HG03342 (cell line): ENCODE measurements around the gene SERPINB2.

Source experiments
- ATAC-seq: cut with Tn5 transposase; IDR thresholded peaks from one replicate; pipeline ENCODE4 v1.9.1; 2021; ENCODE audit warnings: mild to moderate bottlenecking, moderate library complexity; ENCODE audit not compliant: unreplicated experiment

The SERPINB2 gene, protein sequence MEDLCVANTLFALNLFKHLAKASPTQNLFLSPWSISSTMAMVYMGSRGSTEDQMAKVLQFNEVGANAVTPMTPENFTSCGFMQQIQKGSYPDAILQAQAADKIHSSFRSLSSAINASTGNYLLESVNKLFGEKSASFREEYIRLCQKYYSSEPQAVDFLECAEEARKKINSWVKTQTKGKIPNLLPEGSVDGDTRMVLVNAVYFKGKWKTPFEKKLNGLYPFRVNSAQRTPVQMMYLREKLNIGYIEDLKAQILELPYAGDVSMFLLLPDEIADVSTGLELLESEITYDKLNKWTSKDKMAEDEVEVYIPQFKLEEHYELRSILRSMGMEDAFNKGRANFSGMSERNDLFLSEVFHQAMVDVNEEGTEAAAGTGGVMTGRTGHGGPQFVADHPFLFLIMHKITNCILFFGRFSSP

DNA sequence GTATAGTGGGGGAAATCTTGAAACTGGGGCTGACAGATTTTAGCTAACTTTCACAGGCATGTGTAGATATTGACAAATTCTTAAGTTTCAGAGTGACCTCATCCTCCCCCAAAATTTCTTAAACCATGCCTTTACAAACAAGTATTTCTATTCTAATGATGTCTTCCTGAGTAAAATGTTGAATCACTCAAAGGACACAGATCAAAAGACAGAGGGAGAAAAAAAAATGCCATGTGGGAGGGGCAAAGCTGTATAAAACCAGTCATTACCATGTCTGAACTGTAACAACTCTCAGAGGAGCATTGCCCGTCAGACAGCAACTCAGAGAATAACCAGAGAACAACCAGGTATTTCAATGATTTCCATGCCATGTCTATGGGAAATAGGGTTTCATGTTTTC lies at the start of gene SERPINB2:
Gene SERPINB2 (plus strand): TSS at position 282 of the 400 bp plus-strand sequence. CDS start 3,740 bp downstream, outside the sequence.
- no peak for ATAC-seq

GRCh38 chr18:63843008-63843407 lies 44.5 kb upstream of the SERPINB2 start:
- no peak for ATAC-seq

GRCh38 chr18:63844254-63844653 lies 43.3 kb upstream of the SERPINB2 start:
- peak; percentile 60 for ATAC-seq

DNA sequence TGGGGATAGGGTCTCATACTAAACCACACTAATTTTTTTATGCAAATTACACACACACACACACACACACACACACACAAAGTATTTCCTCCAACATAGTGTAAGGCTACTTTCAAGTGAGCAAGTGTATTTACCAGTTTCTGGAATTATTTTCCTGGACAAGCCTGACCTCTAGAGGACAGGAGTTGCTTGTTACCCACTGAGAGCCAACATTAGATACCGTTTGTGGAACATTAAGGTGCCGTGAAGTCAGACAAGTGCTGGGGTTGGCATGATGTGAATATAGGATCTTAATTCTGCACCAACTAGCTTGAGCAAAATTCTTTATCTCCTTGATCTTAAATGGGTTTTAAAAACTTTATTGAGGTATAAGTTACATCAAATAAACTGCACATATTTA lies 39.3 kb upstream of the SERPINB2 start:
- ATAC-seq, result no peak

DNA sequence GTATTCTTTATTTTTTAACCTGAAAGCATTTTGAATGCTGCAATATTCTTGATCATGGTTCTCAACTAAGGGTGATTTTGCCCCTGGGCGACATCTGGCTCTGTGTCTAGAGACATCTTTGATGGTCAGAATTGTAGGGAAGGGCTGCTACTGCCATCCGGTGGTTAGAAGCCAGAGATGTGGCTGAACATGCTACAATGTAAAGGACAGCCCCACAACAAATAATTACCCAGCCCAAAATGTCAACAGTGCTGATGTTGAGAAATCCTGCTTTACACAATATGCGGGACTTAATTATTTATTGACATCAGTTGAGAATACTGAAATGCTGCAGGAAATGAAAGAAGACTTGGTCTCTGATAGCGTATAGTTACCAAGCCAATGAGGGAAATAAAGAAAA lies 37.5 kb upstream of the SERPINB2 start:
- ATAC-seq, result peak; percentile 61

DNA sequence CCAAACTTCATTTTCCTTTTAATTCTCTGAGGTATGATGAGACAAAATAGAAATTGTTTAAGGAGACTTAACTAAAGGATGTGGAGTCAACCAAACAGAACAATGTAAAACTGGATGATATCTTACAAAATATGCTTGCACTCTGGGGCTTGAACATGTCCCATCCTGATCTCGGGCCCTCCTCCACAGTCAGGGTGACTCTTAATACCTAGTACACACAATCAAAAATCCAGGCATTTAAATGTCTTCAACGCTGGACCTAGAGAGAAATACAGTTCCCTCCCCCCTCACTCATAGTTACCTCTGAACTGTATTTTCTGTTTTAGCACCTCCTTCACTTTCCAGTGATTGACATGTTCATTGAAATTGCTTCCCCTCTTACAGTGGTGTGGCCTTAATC lies 36.9 kb upstream of the SERPINB2 start:
- no peak for ATAC-seq

- no peak for ATAC-seq
Measured at GRCh38 chr18:63858456-63858855, 29.0 kb upstream of the SERPINB2 start.

DNA sequence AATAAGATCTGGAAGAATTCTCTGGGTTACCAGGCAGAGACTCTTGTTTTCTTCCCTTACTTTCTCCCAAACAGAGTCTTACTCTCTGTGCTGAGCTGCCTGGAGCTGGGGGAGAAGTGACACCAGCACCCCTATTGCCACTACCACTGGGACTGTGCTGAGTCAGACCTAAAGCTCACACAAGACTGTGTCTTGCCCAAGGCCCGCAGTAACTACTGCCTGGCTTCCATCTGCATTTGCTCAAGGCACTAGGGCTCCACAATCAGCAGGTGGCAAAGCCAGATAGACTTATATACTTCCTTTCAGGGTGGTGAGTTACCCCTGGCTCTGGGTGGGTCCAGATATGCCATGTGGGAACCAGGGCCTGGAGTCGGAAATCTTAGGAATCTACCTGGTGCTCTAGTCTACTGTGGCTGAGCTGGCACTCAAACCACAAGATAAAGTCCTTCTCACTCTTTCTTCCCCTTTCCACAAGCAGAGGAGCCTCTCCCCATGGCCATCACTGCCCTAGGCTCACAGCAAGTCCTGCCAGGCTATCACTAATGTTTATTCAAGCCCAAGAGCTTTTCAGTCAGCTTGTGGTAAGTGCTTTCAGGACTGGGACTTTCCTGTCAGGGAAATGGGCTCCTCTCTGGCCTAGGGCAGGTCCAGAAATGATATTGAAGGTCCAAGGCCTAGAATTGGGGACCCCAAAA lies 27.6 kb upstream of the SERPINB2 start:
- ATAC-seq, result no peak

- no peak for ATAC-seq
Measured at GRCh38 chr18:63860531-63860930, 27.0 kb upstream of the SERPINB2 start.

DNA sequence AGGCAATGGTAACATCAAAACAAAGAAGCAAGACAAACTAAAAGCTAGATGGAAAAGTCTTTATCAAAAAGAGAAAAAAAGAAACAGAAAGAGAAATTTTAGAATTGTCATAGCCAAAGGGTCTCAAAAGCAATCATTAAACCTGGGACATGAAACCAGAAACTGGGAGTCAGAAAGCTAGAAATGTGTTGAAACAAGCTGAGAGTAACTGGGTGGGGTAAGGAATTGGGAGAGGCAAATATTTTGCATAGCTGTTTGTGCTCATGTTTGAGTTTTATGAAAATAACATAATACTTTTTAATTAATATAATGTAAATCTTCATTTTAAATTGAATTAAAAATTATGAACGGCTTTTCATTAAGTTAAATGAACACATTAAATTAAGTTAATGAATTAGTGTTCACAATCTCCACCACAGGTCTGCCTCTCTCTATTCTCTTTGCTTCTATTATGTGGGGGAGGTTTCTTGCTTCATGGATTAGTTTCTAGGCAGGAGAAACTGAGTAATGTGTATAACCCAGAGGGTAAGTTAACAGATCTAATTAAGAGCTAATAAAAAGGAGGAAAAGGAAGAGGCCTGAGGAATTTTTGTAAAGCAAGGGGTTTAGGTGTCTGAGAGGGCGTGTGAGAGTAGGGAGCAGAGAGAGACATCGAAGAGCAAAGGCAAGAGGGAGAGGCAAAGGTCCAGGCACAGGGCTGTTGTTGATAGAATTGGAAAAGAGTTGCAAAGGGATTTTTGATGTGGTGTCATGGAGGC lies 20.0 kb upstream of the SERPINB2 start:
- ATAC-seq, result no peak

- no peak for ATAC-seq
Measured at GRCh38 chr18:63868546-63868945, 19.0 kb upstream of the SERPINB2 start.

DNA sequence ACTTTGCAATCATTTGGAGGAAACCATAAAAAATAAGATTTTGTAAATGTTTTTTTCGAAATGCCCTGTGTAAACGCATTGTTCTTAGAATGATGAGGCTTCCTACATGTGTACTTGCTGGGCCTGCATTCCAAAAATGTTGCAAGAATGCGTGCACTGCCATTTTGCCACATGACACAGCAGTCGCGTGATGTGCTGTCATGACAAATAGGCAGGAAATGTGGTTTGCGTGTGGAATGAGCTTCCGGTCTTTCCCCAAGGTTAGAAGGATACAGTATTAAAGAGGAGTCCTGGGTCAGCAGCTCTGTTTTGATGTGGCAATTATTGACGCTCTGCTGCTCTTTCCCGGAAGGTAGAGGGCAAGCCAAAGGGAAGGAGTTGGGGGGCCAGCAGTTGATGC lies 18.1 kb upstream of the SERPINB2 start:
- ATAC-seq, result no peak

- no peak for ATAC-seq
Measured at GRCh38 chr18:63869851-63870250, 17.7 kb upstream of the SERPINB2 start.

DNA sequence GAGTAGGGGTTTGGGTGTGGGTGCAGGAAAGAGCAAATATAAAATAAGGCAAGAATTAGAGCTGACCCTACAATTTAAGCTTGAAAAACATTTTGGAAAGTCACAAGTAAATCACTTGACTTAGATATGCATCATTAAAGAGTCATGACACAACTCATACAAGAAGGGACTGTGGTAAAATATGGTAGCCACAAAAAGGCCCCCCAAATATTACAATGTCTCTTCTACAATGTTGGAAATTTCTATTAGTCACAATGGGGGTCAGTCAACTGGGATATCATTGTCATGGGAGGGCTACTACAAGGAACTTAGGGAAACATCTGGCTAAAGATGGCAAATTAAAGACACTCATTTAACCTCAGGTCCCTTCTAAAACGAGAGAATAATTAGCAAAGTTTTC lies 15.7 kb upstream of the SERPINB2 start:
- ATAC-seq, result no peak

DNA sequence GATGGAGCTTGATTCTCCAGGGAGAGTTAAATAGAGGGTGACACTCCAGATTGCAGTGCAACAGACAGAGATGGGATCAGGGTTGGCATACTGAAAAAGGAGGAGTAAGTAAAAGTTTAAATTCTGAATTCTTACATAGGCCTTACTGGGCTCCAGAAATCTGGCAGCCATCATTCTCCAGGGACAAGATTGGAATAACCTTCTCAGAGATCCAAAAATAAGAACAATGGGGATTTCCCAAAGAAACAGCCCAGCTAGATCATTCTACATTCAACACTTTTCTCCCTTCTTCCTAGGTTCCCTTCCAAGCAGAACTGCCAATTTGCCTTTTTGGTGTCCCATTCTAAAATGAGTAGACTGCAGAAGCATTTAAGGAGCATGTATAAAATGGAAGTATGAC lies 14.9 kb upstream of the SERPINB2 start:
- ATAC-seq, result no peak

DNA sequence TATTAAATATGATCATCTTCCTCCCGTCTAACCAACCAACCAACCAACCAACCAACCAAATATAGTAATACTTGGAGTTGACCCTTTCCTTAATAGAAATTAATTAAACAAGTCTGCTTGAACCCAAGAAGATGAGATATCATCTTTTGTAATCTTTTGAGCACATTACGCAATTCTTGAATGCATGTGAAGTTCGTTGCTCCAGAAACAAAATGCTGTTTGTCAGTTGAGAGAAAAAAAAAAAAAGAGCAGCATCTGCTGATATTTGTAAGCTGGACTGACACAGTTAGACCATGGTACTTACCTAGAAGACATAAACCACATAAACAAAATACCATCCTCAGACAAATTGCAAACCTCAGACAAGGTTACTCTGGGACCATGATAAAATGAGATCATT lies 9.2 kb upstream of the SERPINB2 start:
- no peak for ATAC-seq

- ATAC-seq, result no peak
Measured at GRCh38 chr18:63878925-63879324, 8.6 kb upstream of the SERPINB2 start.

GRCh38 chr18:63879709-63880108 lies 7.8 kb upstream of the SERPINB2 start:
- ATAC-seq, result no peak

DNA sequence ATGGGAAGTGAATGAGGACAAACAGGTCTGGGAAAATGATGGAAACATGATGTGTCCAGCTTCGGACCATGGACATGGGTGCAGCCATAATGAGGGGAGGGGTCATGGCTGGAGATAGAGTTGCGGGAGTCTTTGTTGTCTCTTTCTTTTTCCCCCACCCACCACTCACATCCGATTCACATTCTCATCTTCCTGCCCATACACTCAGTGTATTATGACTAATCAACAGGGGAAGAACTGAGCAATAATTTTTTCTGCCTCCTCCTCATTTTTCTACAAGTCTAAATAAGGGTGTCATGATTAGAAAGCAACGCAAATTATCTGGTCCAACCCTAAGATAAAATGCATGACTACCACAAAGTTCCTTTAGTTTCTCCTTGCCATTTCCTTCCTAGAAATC lies 5.7 kb upstream of the SERPINB2 start:
- ATAC-seq, result no peak

DNA sequence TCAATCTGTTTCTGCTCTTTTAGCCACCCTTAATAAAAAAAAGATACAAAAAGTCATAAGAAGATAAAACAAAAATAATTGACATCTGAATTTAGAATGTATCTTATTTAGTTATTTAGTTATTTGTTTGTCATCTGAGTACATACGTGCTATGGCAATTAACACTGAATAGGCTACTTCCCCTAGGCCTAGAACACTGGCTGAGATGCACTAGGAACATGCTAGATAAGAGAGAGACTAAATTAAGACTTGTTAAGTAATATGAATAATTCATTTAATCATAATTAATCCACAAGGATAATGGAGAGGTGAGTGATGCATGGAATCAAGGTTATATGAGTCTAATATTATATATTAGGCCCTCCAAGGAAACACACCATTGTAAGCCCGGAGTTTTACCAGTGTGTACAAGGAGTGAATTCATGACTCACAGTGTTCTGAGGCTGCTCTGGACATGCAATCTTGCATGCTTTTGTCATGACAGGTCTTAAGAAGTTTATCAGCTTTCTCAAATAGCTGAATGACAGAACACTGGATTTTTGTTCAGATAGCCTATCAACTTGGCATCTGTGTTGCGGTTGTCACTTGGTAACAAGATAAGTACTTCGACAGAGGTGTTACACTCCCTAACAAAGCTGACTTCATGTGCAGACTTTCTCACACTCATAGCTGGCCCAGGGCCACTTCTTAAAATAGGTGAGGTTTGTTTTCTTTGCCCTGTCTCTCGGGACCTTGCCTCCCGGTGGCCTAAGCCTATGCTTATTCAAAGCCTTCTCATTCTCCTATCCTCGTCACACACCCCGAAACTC lies 5.0 kb upstream of the SERPINB2 start:
- no peak for ATAC-seq

DNA sequence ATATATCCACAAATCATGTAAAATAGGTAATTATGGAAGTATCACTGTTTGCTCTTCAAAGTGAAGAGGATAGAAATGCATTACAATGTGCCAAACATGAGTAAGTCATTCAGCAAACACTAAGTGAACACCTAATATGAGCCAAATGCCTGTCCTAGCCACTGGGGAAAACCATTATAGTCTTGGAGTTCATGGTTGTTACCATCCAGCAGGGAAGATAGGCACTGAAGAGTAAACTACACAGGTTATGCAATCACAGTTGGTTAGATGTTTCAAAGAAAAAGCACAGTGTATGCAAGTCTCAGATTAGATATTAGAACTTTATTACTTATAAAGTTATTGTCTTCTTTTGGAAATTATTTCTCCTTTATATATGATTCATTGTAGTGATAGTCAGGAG lies 3.9 kb upstream of the SERPINB2 start:
- ATAC-seq, result no peak
